ENCODE results near the gene HUS1B. TPM values are rescaled to one million over a fixed set of nuclear protein-coding genes. Genes with fewer than 3 reads are reported as not detected.
"Not testable (repeated sequence)": the region's sequence is repeated elsewhere in the genome, so short reads cannot be mapped to it uniquely, and the experiment has no call there.

HUS1B gene
- total RNA-seq, 1 donor from 2014 or later, result 0.99 TPM

DNA sequence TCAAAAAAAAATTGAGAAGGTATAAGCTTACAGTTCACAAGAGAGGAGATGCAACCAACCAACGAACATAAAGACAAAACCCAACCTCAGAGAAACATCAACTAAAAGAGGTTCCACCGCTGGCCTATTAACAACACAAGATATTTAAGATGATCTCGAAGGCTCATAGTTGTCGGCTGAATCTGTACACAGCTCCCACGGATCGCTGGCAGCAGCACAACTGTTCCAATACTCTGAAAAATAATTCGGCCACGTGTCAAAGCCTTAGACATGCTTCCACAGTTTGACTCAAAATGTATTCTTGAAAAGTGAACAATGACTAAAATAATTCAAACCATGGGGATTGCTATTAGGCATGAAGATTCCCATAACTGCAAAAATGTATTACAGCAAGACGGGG lies 22.4 kb upstream of the HUS1B start:
- DNase-seq (ENCODE audit: extremely low read depth, low read depth, low spot score), result no peak

DNA sequence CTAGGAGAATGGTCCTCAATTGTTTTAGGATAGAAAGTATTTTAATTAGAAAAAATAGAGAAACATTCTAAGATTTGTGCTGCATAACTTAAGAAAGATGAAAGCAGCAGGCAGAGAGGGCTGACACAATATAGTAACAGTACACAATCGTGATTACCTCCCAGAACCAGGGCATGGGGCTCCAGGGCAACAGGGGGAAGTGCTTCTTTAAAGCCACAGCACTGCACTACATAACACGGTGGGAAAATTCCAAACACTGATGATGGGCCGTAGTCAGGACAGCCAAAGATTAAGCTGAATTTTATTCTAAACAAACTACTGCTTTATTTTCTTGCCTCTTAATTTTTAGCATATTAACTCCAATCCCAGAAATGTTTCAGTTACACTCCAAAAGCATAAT lies 21.6 kb upstream of the HUS1B start:
- DNase-seq (ENCODE audit: extremely low read depth, low read depth, low spot score), result no peak

DNA sequence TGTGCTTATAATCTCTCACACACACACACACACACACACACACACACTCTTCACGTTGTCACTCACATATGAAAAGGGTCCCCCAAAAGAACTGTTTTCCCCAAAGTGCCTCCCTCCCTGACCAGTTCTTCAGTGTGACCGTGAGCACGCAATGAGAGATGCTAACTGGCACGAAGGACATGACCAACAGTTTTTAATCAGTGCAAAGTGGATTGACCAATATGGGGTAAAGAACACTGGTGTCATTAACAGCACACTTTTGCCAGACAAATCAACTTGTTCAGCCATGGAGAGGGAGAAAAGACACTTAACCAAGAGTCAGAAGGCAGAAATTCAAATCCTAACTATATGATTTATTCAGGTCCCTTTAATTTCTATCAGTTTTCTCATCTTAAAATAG lies 21.0 kb upstream of the HUS1B start:
- no peak for DNase-seq (ENCODE audit: extremely low read depth, low read depth, low spot score)

DNA sequence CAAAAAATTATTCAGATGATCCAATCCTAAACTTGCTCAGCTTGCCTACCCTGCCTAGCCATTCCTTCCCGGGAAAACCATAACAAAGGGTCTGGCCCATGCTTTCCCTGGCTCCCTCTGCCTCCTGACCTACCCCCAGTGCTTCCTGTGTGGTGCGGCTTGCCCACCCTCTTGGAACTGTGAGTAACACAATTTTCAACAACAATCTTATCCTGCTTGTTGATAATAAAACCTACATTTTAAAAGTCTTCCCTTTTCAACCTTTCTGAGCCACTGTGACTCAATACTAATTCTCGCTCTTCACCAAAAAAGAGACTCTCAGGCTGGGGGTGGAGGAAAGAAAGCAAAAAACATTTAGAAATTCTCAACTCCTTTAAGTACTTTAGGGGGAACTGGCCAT lies 18.1 kb upstream of the HUS1B start:
- DNase-seq (ENCODE audit: extremely low read depth, low read depth, low spot score), result no peak

DNA sequence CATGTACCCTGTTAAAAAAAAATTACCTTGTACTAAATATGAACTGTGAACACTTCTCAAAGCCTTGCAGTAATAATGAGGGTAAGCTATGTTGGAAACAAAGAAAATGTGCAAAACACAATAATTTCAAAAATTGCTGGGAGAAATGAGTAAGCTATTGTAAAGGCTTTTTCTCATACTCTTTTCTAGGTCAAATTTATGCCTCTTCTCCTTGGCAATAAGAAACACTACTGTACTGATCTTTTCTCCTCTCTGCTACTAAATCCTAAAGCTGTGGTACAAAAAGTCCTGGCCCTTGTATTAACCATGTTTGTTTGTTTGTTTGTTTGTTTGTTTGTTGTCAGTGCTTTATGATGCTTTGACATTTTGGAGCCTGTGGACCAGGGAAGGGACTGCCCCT lies 17.5 kb upstream of the HUS1B start:
- no peak for DNase-seq (ENCODE audit: extremely low read depth, low read depth, low spot score)

DNA sequence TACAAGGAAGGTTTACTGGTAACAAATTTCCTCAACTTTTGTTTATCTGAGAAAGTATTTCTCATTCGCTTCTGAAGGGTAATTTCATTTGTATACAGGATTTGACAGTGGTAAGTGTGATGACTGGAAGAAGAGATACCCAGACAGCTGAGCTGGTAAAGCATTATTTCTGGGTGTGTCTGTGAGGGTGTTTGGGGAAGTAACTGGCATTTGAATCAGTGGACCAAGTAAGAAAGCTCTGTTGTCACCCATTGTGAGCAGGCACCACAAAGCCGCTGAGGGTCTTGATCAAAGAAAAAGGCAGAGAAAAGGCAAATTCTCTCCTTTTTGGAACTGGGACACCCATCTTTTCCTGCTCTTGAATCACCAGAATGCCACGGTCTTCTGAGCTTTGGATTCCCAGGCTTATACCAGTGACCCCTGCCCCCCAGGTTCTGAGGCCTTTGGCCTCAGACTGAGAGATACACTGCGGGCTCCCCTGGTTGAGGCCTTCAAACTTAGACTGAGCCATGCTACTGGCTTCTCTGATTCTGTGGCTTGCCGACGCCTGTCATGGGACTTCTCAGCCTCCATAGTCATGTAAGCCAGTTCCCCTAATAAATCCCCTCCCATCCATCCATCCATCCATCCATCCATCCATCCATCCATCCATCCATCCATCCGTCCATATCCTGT lies 10.5 kb upstream of the HUS1B start:
- no peak for DNase-seq (ENCODE audit: extremely low read depth, low read depth, low spot score)

DNA sequence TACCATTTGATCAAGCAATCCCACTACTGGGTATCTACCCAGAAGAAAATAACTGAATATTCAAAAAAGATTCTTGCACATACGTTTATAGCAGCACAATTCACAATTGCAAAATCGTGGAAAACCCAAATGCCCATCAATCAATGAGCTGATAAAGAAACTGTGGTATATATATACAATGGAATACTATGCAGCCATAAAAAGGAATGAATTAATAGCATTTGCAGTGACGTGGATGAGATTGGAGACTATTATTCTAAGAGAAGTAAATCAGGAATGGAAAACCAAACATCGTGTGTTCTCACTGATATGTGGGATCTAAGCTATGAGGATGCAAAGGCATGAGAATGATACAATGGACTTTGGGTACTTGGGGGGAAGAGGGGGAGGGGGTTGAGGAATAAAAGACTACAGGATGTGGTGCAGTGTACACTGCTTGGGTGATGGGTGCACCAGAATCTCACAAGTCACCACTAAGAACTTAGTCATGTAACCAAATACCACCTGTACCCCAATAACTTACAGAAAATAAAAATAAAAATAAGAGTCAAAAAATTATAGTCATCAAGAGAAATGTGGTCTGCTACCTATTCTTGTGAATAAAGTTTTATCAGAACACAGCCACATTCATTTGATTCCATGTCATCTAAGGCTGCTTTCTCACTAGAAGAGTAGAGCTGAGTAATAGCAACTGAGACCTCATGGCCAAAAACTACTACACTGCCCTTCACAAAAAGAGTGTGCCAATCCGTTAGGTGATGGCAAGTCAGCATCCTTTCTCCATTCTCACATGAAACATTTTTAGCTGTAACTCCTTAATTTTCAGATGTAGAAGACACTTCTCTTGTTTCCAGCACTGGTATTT lies 8.7 kb upstream of the HUS1B start:
- DNase-seq (ENCODE audit: extremely low read depth, low read depth, low spot score), result no peak

DNA sequence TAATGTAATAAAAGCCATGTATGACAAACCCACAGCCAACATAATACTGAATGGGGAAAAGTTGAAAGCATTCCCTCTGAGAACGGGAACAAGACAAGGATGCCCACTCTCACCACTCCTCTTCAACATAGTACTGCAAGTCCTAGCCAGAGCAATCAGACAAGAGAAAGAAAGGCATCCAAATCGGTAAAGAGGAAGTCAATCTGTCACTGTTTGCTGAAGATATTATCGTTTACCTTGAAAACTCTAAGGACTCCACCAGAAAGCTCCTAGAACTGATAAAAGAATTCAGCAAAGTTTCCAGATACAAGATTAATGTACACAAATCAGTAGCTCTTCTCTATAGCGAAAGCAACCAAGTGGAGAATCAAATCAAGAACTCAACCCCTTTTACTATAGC lies 6.9 kb upstream of the HUS1B start:
- DNase-seq (ENCODE audit: extremely low read depth, low read depth, low spot score), result not testable (repeated sequence)

DNA sequence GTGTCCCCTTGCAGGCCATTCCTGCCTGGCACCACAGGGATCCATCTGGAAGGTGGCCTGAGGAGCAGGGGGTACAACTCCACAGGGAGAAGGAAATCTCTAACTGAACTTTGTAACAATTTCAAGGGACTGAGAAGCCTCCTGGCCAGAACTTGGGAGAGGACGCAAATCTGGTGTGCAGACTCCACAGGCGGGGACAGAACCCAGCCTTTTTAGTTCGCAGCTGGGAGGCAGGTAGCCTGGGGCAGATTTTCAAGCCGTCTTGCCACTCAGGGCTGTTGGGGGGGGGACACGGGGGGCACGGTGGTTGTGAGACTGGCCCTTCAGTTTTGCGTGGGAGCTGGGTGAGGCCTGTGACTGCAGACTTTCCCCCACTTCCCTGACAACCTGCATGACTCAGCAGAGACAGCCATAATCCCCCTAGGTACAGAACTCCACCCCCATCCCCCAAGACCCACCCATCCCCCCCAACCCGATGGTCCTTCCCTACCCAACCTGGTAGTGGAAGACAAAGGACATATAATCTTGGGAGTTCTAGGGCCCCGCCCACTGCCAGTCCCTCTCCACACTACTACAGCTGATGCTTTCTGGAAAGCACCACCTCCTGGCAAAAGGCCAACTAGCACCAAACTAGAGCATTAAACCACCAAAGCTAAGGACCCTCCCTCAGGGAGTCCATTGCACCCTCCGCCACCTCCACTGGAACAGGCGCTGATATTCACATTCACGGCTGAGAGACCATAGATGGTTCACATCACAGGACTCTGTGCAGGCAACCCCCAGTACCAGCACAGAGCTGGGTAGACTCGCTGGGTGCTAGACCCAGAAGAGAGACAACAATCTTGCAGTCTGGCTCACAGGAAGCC lies 3.0 kb upstream of the HUS1B start:
- no peak for DNase-seq (ENCODE audit: extremely low read depth, low read depth, low spot score)

DNA sequence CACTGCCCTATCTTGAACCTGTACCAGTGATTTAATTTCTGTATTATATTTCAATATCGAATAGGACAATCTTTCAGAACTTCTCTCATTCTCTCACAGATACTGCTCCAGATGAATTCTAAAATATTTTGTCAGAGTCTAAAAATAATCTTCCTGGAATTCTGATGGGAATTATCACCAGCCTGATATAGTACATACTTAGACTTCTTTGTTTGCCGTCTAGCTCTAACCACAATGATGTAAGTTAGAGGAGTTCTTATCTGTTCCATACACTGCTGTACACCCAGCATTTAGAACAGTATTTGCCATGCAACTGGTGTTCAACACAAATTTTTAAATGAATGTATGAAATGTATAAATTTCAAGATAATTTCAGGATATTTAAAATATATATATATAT lies 1.3 kb upstream of the HUS1B start:
- DNase-seq (ENCODE audit: extremely low read depth, low read depth, low spot score), result no peak

DNA sequence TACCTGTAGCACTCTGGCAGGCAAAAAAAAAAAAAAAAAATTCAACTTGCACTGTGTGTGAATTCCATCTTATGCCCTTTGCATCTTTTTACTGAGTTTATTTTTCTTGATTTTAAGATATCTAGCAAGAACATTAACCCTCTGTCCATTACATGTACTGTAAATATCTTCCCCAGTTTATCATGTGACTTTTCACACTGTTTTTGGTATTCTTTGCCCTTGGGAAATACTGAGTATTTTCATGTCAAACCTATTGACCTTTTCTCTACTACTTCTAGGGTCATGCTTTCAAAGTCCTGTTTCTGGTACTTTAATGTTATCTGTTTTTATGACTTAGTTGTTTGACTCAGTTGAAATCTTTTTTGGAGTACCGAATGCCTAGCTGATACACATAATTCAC lies 843 bp upstream of the HUS1B start:
- DNase-seq (ENCODE audit: extremely low read depth, low read depth, low spot score), result no peak

- no peak for DNase-seq (ENCODE audit: extremely low read depth, low read depth, low spot score)
Observed at GRCh38 chr6:654136-654535, 2.8 kb downstream of the HUS1B start.

DNA sequence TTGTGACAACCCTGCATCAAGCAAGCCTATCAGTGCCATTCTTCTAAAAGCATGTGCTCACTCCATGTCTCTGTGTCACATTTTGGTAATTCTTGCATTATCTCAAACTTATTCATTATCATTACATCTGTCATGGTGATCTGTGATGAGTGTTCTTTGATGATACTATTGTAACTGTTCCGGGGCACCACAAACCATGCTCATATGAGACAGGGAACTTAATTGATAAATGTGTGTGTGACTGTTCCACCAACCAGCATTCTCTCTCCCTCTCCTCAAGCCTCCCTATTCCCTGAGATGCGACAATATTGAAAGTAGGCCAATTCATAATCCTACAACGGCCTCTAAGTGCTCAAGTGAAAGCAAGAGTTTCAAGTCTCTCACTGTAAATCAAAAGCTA lies 4.0 kb downstream of the HUS1B start:
- no peak for DNase-seq (ENCODE audit: extremely low read depth, low read depth, low spot score)

GRCh38 chr6:650098-650497 lies 6.8 kb downstream of the HUS1B start:
- no peak for DNase-seq (ENCODE audit: extremely low read depth, low read depth, low spot score)

DNA sequence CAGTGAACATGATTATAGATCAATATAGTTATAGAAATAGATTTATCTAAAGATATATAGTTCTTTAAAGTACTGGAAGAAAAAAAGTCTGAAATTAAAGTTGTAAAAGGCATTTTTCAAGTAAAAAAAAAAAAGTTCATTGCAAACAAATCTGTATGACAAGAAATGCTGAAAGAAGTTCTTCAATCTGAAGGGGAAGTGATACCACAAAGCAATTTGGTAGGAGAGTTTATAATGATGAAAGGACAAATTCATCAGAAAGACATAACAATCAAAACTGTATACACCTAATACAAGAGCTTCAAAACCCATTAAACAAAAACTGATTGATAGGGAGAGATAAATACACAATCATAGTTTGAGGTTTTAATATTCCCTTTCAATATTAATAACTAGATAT lies 14.1 kb downstream of the HUS1B start:
- DNase-seq (ENCODE audit: extremely low read depth, low read depth, low spot score), result no peak

GRCh38 chr6:641225-641985 lies 15.5 kb downstream of the HUS1B start:
- no peak for DNase-seq (ENCODE audit: extremely low read depth, low read depth, low spot score)

- no peak for DNase-seq (ENCODE audit: extremely low read depth, low read depth, low spot score)
Observed at GRCh38 chr6:636488-636887, 20.4 kb downstream of the HUS1B start.

DNA sequence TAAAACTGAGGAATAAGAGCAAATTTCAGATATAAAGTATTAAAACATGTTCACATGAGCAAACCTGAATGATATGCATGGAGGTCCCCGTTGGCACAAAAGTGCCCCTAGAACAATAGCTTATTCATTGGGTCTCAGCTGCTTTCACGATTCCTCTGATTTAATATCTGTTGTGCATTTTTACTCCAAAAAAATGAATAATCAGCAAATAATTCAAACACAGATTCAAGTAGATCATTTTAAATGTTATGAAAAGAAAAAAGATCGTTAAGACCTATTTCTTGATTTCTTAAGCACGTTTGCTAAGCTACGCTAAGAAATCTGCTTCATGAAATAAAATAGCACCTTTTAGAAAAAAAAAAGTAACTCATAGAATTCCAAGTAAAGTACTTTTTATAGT lies 21.7 kb downstream of the HUS1B start:
- DNase-seq (ENCODE audit: extremely low read depth, low read depth, low spot score), result no peak

DNA sequence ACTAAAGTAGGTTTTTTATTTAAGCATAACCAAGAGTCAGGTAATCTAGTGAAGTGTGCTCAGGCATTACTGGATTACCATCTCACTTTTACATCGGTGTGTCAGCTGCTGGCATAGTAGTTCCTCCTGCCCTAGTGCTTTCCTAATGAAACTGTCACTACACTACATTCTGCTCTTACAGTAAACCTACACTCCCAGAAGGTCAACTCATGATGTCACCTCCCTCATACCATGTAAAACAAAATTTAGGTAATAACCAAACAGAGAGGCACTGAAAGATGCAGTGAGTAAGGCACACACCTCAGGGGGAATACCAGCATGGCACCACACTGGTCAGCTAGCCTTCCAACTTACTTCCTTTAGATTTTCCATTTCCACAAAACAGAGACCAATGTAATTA lies 23.3 kb downstream of the HUS1B start:
- DNase-seq (ENCODE audit: extremely low read depth, low read depth, low spot score), result no peak

GRCh38 chr6:628766-629165 lies 28.1 kb downstream of the HUS1B start:
- DNase-seq (ENCODE audit: extremely low read depth, low read depth, low spot score), result no peak

GRCh38 chr6:626236-626635 lies 30.7 kb downstream of the HUS1B start:
- no peak for DNase-seq (ENCODE audit: extremely low read depth, low read depth, low spot score)
